ENCODE measurements around the gene MFRP.
A peak's percentile ranks its signal among the peaks of the same experiment; 100 is the strongest.
"Not testable (repeated sequence)": the region's sequence is repeated elsewhere in the genome, so short reads cannot be mapped to it uniquely, and the experiment has no call there.

MFRP gene

GRCh38 chr11:119346605-119347004 lies at the start of gene MFRP:
Gene MFRP (minus strand): TSS chr11:119346705. CDS start chr11:119346513, 192 bp downstream.
- DNase-seq (ENCODE audit: low spot score): no peak

GRCh38 chr11:119391275-119391674 lies 44.8 kb upstream of the MFRP start:
- DNase-seq (ENCODE audit: low spot score): no peak

GRCh38 chr11:119389611-119390254 lies 43.2 kb upstream of the MFRP start:
- peak; percentile 59 for DNase-seq (ENCODE audit: low spot score)

DNA sequence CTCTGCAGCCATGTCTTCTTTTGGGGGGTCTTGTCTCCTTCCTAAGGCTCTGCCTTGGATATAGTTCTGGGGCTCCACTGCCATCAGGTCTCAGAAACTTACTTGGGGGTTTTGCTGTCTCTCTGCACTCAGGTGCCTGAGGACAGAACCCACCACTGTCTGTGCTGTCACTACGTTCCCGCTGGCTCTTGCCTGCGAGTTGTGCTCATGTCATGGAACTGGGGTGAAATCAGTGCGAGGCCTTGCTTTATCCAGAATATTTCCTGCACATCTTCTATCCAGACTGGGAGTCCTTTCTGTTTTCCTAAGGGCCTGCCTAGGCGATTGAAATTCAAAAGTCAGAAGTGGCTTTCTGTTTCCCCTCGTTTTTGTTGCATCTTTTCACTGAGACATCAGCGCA lies 41.6 kb upstream of the MFRP start:
- DNase-seq (ENCODE audit: low spot score): no peak

DNA sequence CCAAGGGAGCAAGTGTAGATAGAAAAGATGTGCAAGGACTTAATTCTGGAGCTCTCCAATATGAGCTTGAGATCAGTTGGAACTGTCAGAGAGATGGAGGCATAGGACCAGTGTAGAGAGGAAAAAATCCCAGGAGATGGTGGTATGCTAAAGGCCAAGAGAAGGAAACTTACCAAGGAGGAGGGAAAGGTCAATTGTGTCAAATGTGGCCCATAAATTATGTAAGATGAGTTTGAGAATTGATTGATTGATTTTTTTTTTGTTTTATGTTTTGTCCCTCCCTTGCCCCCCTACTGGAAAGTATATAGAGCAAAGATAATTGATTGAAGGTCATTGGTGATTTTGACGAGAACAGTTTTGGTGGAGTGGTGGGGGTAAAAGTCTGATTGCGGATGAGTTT lies 37.8 kb upstream of the MFRP start:
- no peak for DNase-seq (ENCODE audit: low spot score)

- not testable (repeated sequence) for DNase-seq (ENCODE audit: low spot score)
Measured at GRCh38 chr11:119382513-119382912, 36.0 kb upstream of the MFRP start.

GRCh38 chr11:119382101-119382500 lies 35.6 kb upstream of the MFRP start:
- DNase-seq (ENCODE audit: low spot score): peak; percentile 25

DNA sequence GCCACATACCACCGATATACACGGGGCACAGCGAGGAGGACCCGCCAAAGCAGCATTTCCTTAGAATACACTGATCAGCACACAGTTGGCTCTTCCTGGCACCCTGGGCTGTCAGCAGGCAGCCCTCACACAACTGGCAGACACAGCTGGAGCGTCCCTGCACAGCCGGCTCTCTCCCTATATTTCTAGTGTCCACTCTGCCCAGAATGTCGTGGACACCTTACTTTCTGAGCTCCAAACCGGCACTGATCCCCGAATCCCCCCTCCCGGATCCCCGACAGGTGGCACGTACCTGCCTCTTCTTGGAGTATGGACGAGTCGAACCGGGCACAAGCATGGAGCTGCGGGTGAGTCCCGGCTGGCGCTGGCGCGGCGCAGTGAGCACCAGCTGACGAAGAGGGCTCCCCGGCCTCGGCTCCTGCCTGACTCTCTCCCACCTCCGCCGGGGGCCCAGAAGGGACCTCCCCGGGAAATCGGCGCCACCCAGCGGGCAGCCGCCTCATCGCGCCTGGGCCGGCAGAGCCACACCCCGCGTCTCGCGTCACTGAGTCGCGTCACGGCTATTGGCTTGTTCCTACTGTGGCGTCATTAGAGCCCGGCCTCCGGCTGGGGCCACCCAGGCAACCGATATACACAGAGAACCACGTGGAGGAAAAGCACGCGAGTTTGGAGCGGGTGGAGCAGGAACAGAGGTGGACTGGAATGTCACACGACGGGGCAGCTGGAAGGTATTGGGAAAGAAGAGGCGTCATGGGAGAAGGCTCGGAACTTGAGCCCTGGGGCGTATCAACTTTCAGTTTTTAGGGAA lies 34.9 kb upstream of the MFRP start, which contains the start of gene USP2:
Gene USP2 (minus strand): TSS at position 510 of the 808 bp plus-strand sequence. CDS start 8,210 bp downstream, outside the sequence.
- peak; percentile 97 for DNase-seq (ENCODE audit: low spot score)

DNA sequence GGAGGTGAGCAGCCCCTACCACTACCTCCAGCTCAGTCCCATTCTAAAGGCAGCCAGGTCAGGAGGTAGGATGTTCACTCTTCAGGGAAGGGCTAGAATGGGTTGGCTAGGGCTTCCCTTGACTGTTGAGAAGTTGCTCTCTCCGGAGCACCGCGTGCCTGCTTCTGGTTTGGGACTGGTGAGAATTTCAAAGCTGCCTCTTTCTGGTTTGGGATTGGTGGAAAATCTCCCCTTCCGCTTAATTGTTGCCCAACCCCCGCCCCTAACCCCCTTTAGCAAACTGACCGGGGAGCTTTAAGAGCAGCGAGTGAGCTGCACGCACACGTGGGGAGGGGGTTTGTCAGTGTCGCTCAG lies 34.3 kb upstream of the MFRP start:
- no peak for DNase-seq (ENCODE audit: low spot score)

- DNase-seq (ENCODE audit: low spot score): no peak
Measured at GRCh38 chr11:119380160-119380826, 33.8 kb upstream of the MFRP start.

GRCh38 chr11:119378851-119379465 lies 32.5 kb upstream of the MFRP start:
- DNase-seq (ENCODE audit: low spot score): no peak

DNA sequence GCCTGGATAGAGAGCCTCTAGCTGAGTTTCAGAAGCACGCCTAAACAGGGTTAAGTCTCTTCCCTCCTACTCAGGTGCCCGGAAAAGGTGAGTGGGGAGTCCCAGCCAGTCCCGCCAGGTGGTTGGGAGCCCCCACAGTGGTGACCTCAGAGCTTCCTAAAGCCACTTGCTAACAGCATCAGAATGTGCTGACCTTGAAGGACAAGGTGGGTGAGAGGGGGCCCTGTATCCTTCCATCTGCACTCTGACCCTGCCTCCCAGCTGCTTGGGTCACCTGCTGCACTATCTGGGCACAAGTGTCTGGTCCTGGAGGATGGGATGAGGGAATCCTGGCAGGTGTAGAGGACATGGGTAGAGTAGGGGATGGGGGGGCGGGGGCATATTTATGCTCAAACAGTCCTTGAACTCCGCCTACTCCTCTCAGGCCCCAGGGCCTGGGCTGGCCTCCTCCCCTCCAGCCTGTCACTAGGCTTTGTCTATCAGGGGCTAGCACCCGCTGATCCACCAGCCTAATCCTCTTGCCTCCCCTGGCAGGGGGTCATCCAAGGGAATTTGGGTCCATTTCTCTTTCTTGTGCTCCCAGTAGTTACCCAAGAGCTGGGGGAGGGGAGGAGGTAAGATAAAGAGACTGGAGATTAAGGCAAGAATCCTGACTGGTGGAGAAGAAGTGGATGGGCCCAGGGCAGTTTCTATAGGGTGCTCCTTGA lies 31.6 kb upstream of the MFRP start:
- DNase-seq (ENCODE audit: low spot score): no peak

GRCh38 chr11:119377112-119377901 lies 30.8 kb upstream of the MFRP start:
- DNase-seq (ENCODE audit: low spot score): no peak

DNA sequence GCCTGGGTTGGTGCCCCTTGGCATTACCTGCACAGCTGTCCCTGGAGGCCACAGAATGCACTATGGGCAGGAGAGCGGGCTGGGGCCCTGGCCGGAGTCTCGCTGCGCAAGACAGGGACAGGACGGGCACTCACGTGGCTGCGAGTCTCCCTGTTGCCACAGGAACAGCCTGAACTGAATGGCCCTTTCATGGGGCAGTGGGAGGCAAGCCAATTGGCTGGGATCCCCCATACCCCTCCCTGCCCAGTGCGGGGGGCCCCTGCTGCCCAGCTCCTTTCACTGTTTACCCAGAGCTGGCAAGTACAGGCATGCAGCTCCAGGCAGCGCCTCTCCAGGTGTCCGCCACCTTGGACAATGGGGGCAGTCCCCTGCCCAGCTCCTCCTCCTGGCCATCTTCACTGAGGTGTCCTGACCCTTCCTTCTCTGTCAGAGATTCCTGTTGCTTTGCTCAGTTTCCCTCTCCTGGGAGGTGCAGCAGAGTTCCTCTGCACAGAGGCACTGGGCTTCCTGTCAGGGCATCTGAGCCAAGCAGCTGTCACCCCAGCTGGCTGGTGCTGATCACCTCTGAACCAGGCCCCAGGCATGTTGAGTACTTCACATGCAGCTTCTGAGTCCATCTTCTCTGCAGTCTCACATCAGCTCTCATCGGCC lies 29.8 kb upstream of the MFRP start:
- peak; percentile 43 for DNase-seq (ENCODE audit: low spot score)

DNA sequence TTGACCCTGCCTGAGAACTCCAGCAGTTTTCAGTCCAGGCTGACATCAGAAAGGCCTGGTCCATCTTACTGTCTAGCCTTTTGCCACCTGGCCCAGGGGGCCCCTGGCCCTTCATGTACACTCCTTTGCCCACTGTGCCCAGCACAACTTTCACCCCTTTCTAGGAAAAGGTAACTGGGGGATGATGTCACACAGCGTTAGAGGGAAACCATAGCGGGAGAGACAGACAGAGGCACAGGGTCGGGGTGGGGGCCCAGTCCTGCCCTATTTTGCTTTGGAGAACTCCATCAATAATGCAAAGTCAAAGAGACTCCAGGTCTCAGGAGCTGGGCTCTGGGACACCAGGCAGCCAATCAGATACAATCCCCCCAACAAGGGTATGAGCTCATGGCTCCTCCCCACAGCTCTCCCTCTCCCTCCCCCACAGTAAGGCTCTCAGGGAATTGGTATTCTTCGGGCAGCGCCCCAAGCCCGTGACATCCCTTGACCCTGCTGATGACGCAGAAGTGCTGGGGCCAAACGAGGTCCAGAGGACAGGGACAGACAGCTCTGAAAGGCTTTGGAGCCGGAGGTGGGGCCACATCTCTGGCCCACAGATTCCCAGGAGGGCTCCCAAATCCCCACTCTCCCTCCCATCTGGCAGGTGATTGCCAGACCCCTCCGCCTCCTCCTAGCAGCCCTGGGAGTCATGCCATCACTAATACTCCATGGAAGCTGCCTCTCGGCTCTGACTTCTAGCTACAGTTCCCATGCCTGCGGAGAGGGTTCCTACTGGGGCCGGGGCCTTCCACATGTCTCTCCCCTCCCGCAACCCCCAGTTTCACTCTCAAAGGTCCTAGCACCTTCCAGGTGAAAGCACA lies 29.1 kb upstream of the MFRP start:
- no peak for DNase-seq (ENCODE audit: low spot score)

- DNase-seq (ENCODE audit: low spot score): no peak
Measured at GRCh38 chr11:119374632-119375336, 28.3 kb upstream of the MFRP start.

GRCh38 chr11:119373921-119374631 lies 27.6 kb upstream of the MFRP start:
- peak; percentile 62 for DNase-seq (ENCODE audit: low spot score)

Measured in NAMALWA (cell line).